GM10847 (cell line): ENCODE data around the gene MYB.

Source experiments
- POLR2A ChIP-seq: IDR thresholded peaks from 2 replicates; pipeline ENCODE4 v1.6.1; 2011; ENCODE audit not compliant: insufficient read length; ENCODE audit errors: extremely low read depth

The MYB gene

GRCh38 chr6:135243871-135244796 is 63.0 kb downstream of the MYB start:
- TF ChIP-seq POLR2A = no peak

- no peak for TF ChIP-seq POLR2A
These were observed 63.7 kb downstream of the MYB start for GRCh38 chr6:135244805-135245204.

GRCh38 chr6:135250234-135250633 is 69.1 kb downstream of the MYB start:
- TF ChIP-seq POLR2A = no peak

GRCh38 chr6:135250751-135251497 is 69.8 kb downstream of the MYB start:
- TF ChIP-seq POLR2A = no peak

- no peak for TF ChIP-seq POLR2A
These were observed 70.7 kb downstream of the MYB start for GRCh38 chr6:135251498-135252441.

GRCh38 chr6:135254471-135254870 is 73.4 kb downstream of the MYB start:
- TF ChIP-seq POLR2A = no peak

- no peak for TF ChIP-seq POLR2A
These were observed 75.8 kb downstream of the MYB start for GRCh38 chr6:135256866-135257265.

- TF ChIP-seq POLR2A = no peak
These were observed 76.7 kb downstream of the MYB start for GRCh38 chr6:135257631-135258405.

GRCh38 chr6:135258970-135259369 is 77.9 kb downstream of the MYB start:
- no peak for TF ChIP-seq POLR2A

GRCh38 chr6:135260612-135261011 is 79.5 kb downstream of the MYB start:
- no peak for TF ChIP-seq POLR2A

- TF ChIP-seq POLR2A = no peak
These were observed 81.0 kb downstream of the MYB start for GRCh38 chr6:135261872-135262725.

GRCh38 chr6:135265278-135265677 is 84.2 kb downstream of the MYB start:
- TF ChIP-seq POLR2A = no peak

- no peak for TF ChIP-seq POLR2A
These were observed 85.6 kb downstream of the MYB start for GRCh38 chr6:135266675-135267074.
